ENCODE measurements around the gene PPM1D. TPM values are rescaled to one million over a fixed set of nuclear protein-coding genes. Genes with fewer than 3 reads are reported as not detected.

PPM1D gene
- total RNA-seq, 2 experiments from 2014 or later = 11.8 to 13.1 TPM

DNA sequence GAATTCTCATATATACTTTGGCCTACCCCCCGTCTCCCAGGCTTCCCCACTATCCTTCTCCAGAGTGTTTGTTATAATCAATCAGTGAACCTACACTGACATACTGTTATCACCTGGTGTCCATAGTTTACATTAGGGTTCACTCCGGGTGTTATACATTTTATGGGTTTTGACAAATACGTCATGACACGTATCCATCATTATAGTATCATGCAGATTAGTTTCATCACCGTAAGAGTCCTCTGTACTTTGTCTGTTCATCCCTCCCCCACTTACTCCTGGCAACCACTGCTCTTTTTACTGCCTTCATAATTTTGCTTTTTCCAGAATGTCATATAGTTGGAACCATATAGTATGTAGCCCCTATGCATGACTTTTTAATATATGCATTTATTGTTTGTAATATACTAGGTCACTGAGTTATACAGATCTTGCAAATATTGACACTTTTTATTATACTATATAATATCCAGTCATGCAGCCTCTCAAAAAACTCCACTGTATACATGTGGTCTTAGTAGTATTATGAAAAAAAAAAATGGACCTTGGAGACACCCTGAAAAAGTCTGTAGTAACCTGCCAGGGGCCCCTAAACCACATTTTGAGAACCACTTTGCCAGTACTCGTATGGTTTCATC lies 28.4 kb downstream of the PPM1D start:
- intact Hi-C loops (cut with micrococcal nuclease) = no loop called here
- Mint-ChIP-seq H3K27me3 (ENCODE audit: low read depth) (no peaks in the 10 kb centered on the region), H3K36me3 (ENCODE audit: low read depth) (peaks cover 1% of the 10 kb centered on the region), H3K4me1 (ENCODE audit: low read depth) (peaks cover 9% of the 10 kb centered on the region), H3K9me3 (no peaks in the 10 kb centered on the region), H3K4me3 (no peak overlapping the region), H3K27ac (no peak overlapping the region)
- CTCF ChIA-PET = interaction anchor here (0.6 kb wide), 2 partner anchors 10 to 105 kb away, joined by 3 to 9 read pairs; no protein-coding TSS in a partner anchor
- DNase-seq = no peak

DNA sequence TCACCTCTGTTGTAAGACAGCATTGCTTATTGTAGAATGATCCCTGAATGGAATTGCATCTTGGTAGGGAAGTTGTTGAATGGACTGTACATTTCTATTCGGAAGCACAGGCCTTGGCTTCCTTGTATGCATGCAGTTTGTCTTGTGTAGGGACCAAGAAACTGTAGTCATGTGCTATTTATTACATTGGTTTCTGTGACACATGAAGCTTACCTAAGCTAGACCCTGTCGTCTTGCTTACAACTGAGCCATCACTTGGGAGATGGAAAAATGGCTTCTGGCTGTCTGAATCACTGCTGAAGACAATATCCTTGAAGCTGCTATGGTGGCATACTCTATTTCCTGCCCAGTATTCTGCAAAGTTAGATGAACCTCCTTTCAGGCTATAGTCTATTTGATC lies 29.1 kb downstream of the PPM1D start:
- Mint-ChIP-seq H3K9me3 (no peaks in the 10 kb centered on the region), H3K27me3 (ENCODE audit: low read depth) (no peaks in the 10 kb centered on the region), H3K36me3 (ENCODE audit: low read depth) (peaks cover 1% of the 10 kb centered on the region), H3K4me3 (no peak overlapping the region), H3K4me1 (ENCODE audit: low read depth) (peaks cover 9% of the 10 kb centered on the region), H3K27ac (no peak overlapping the region)
- no peak for DNase-seq
- CTCF ChIA-PET = interaction anchor here (0.6 kb wide), 2 partner anchors 9 to 106 kb away, joined by 3 to 9 read pairs; no protein-coding TSS in a partner anchor
- intact Hi-C loops (cut with micrococcal nuclease) = no loop called here

DNA sequence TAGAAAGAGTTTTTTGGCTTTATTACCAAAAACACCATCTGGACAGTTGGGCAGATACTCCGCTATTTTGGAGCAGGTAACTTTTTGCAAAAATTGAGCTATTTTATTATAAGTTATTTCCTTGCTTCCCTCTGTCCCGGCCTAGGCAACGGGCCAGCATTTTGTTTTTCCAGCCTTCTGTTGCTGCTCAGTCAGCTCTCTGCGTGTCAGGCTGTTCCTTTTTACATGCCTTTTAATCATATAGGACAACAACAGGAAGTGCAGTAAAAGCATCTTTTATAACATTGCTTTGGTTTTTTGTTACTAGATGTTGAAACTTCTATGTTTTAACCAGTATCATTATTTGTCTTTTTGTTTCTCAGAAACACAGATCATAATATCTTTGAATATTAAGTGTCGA lies 30.4 kb downstream of the PPM1D start:
- intact Hi-C loops (cut with micrococcal nuclease) = no loop called here
- Mint-ChIP-seq H3K4me3 (no peak overlapping the region), H3K4me1 (ENCODE audit: low read depth) (peaks cover 9% of the 10 kb centered on the region), H3K9me3 (no peaks in the 10 kb centered on the region), H3K27ac (peak overlapping the region; percentile 30), H3K36me3 (ENCODE audit: low read depth) (peaks cover 1% of the 10 kb centered on the region), H3K27me3 (ENCODE audit: low read depth) (no peaks in the 10 kb centered on the region)
- no peak for DNase-seq
- CTCF ChIA-PET = interaction anchor here (0.7 to 1.2 kb wide), 4 partner anchors 9 to 226 kb away, joined by 3 to 4 read pairs (median 3); no protein-coding TSS in a partner anchor

DNA sequence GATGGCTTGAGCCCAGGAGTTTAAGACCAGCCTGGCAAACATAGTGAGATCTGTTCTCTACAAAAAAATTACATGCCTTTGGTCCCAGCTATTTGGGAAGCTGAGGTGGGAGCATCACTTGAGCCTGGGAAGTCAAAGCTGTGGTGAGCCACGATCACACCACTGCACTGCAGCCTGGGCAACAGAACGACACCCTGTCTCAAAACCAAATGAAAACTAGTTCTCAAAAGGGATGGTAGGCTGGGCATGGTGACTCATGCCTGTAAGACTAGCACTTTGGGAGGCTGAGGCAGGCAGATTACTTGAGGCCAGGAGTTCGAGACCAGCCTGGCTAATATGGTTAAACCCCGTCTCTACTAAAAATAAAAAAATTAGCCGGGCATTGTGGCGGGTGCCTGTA lies 31.1 kb downstream of the PPM1D start:
- CTCF ChIA-PET = interaction anchor here (0.7 to 1.2 kb wide), 5 partner anchors 8 to 226 kb away, joined by 3 to 4 read pairs (median 3); no protein-coding TSS in a partner anchor

DNA sequence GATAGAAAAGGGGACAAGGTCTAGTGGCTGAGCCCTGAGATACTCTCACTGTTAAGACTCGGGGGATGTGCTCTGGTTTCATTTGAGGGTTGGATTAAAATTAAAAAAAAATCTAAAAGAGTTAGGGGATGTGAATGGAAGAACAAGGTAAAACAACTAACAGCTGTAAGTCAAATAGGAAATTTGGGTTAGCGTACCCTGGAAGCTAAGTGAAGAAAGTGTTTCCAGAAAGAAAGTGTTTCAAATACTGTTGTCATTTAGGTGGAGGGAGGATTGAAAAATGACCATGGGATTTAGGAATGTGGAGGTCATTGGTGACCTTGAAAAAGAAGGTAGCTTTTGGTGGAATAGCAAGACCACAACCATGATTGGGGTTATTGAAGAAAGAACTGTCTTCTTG lies 37.7 kb downstream of the PPM1D start:
- H3K27ac Mint-ChIP-seq = no peak overlapping the region
- no peaks in the 10 kb centered on the region for H3K27me3 Mint-ChIP-seq (ENCODE audit: low read depth)
- CTCF ChIA-PET = interaction anchor here (0.5 to 3.7 kb wide), 24 partner anchors 9 to 1413 kb away, joined by 3 to 22 read pairs (median 4); partner anchors contain the start of gene PPM1D
- H3K4me3 Mint-ChIP-seq = no peak overlapping the region
- no peaks in the 10 kb centered on the region for H3K9me3 Mint-ChIP-seq
- DNase-seq = no peak
- no peaks in the 10 kb centered on the region for H3K36me3 Mint-ChIP-seq (ENCODE audit: low read depth)
- intact Hi-C loops (cut with micrococcal nuclease) = loop anchor here (1.0 kb wide), 3 partner anchors 35 to 216 kb away; no protein-coding TSS in a partner anchor
- peaks cover 13% of the 10 kb centered on the region for H3K4me1 Mint-ChIP-seq (ENCODE audit: low read depth)

More for the DNA sequence above, 31.1 kb downstream of the PPM1D start:
- intact Hi-C loops (cut with micrococcal nuclease) = no loop called here
- DNase-seq = no peak
- no peak overlapping the region for H3K27ac Mint-ChIP-seq
- no peak overlapping the region for H3K4me3 Mint-ChIP-seq
- no peaks in the 10 kb centered on the region for H3K27me3 Mint-ChIP-seq (ENCODE audit: low read depth)
- peaks cover 9% of the 10 kb centered on the region for H3K4me1 Mint-ChIP-seq (ENCODE audit: low read depth)
- peaks cover 1% of the 10 kb centered on the region for H3K36me3 Mint-ChIP-seq (ENCODE audit: low read depth)
- no peaks in the 10 kb centered on the region for H3K9me3 Mint-ChIP-seq

DNA sequence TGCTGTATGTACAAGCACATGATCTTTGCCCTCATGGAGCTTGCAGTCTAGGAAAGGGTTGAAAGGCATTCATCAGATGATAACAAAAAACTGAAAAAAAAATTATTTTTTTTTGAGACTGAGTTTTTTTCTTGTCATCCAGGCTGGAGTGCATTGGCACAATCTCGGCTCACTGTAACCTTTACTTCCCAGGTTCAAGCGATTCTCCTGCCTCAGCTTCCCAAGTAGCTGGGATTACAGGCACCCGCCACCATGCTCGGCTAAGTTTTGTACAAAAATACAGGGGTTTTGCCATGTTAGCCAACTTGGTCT lies 39.0 kb downstream of the PPM1D start:
- Mint-ChIP-seq H3K27ac (no peak overlapping the region), H3K9me3 (no peaks in the 10 kb centered on the region), H3K36me3 (ENCODE audit: low read depth) (no peaks in the 10 kb centered on the region), H3K4me3 (no peak overlapping the region), H3K4me1 (ENCODE audit: low read depth) (peaks cover 13% of the 10 kb centered on the region), H3K27me3 (ENCODE audit: low read depth) (no peaks in the 10 kb centered on the region)
- intact Hi-C loops (cut with micrococcal nuclease) = no loop called here
- no peak for DNase-seq
- CTCF ChIA-PET = interaction anchor here (0.6 to 3.7 kb wide), 17 partner anchors 8 to 421 kb away, joined by 3 to 22 read pairs (median 4); no protein-coding TSS in a partner anchor

DNA sequence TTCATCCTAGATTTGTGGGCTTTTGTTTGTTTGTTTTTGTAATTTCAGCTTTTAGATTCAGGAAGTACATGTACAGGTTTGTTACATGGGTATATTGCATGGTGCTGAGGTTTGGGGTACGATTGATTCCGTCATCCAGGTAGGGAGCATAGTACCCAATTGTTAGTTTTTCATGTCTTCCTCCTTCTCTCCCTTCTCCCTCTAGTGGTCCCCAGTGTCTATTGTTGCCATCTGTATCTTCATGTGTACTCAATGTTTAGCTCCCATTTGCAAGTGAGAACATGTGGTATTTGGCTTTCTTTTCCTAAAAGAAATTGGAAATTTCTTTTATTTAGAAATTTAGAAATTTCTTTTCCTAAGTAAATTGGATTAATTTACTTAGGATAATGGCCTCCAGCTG lies 40.5 kb downstream of the PPM1D start:
- no peaks in the 10 kb centered on the region for H3K27me3 Mint-ChIP-seq (ENCODE audit: low read depth)
- CTCF ChIA-PET = interaction anchor here (0.6 to 3.7 kb wide), 7 partner anchors 41 to 1472 kb away, joined by 3 to 22 read pairs (median 4); partner anchors contain the start of gene PPM1D
- no peak for DNase-seq
- H3K9me3 Mint-ChIP-seq = no peaks in the 10 kb centered on the region
- no peak overlapping the region for H3K27ac Mint-ChIP-seq
- peaks cover 13% of the 10 kb centered on the region for H3K4me1 Mint-ChIP-seq (ENCODE audit: low read depth)
- no peaks in the 10 kb centered on the region for H3K36me3 Mint-ChIP-seq (ENCODE audit: low read depth)
- intact Hi-C loops (cut with micrococcal nuclease) = loop anchor here (5.0 kb wide), 1 partner anchor 203 kb away; no protein-coding TSS in a partner anchor
- no peak overlapping the region for H3K4me3 Mint-ChIP-seq

DNA sequence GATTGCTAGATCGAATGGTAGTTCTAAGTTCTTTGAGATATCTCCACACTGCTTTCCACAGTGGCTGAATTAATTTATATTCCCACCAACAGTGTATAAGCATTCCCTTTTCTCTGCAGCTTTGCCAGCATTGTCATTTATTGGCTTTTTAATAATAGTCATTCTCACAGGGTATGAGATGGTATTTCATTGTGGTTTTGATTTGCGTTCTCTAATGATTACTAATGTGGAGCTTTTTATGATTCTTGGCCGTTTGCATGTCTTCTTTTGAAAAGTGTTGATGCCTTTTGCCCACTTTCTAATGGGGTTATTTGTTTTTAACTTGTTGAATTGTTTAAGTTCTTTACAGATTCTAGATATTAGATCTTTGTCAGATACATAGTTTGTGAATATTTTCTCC lies 41.1 kb downstream of the PPM1D start:
- Mint-ChIP-seq H3K9me3 (no peaks in the 10 kb centered on the region), H3K27me3 (ENCODE audit: low read depth) (no peaks in the 10 kb centered on the region), H3K27ac (no peak overlapping the region), H3K36me3 (ENCODE audit: low read depth) (no peaks in the 10 kb centered on the region), H3K4me1 (ENCODE audit: low read depth) (peaks cover 13% of the 10 kb centered on the region), H3K4me3 (no peak overlapping the region)
- CTCF ChIA-PET = interaction anchor here (0.6 to 3.7 kb wide), 5 partner anchors 41 to 285 kb away, joined by 3 to 22 read pairs (median 4); partner anchors contain the start of gene PPM1D
- intact Hi-C loops (cut with micrococcal nuclease) = loop anchor here (5.0 kb wide), 1 partner anchor 204 kb away; no protein-coding TSS in a partner anchor
- DNase-seq = no peak

DNA sequence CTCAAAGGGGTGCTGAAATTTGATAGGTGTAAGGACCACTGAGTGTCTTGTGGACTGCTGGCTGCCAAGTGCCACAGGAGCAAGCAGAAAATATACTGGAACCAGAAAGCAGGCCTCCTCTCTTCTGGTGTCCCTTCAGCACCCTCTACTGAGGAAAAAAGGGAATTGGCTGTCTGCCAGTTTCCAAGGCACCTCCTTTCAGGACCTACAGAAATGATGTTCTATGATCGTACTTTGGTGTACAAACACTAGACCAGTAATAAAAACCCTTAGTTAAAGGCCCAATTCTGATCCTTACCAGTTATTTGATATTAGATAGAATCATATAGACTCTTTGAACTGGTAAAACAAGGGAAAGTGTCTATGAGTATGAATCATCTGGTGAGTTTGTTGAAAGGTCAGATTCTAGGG lies 41.8 kb downstream of the PPM1D start:
- H3K27me3 Mint-ChIP-seq (ENCODE audit: low read depth) = no peaks in the 10 kb centered on the region
- intact Hi-C loops (cut with micrococcal nuclease) = loop anchor here (5.0 kb wide), 1 partner anchor 205 kb away; no protein-coding TSS in a partner anchor
- H3K36me3 Mint-ChIP-seq (ENCODE audit: low read depth) = no peaks in the 10 kb centered on the region
- H3K4me1 Mint-ChIP-seq (ENCODE audit: low read depth) = peaks cover 13% of the 10 kb centered on the region
- no peak overlapping the region for H3K27ac Mint-ChIP-seq
- no peaks in the 10 kb centered on the region for H3K9me3 Mint-ChIP-seq
- no peak overlapping the region for H3K4me3 Mint-ChIP-seq
- peak; percentile 74 for DNase-seq
- CTCF ChIA-PET = interaction anchor here (1.1 to 1.2 kb wide), 2 partner anchors 42 to 72 kb away, joined by 3 to 4 read pairs; partner anchors contain the start of gene PPM1D

DNA sequence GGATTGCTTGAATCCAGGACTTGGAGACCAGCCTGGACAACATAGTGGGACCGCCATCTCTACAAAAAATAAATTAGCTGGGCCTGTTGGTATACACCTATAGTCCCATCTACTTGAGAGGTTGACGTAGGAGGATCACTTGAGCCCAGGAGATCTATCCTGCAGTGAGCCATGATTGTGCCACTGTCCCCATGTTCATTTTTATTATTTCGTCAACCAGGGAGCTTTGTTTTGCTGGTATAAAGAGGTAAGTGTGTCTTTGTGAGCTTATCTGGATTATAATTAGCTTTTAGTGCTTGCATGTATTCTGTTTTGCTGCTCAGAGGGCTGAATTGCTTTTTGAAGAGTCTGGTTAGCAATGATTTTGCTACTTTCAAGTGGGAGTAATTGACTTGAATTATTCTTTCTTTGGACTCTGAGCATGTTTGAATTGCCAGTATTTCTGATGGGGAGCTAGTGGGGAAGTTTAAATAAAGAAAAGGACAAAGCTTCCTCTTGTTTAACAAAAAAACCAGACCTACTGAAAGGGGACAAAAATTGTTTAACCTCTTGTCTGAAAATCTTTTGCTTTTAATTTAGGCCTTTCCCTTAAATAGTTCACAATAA lies 46.0 kb downstream of the PPM1D start:
- no peaks in the 10 kb centered on the region for H3K27me3 Mint-ChIP-seq (ENCODE audit: low read depth)
- H3K9me3 Mint-ChIP-seq = no peaks in the 10 kb centered on the region
- intact Hi-C loops (cut with micrococcal nuclease) = no loop called here
- peaks cover 21% of the 10 kb centered on the region for H3K36me3 Mint-ChIP-seq (ENCODE audit: low read depth)
- H3K27ac Mint-ChIP-seq = no peak overlapping the region
- H3K4me3 Mint-ChIP-seq = no peak overlapping the region
- peaks cover 13% of the 10 kb centered on the region for H3K4me1 Mint-ChIP-seq (ENCODE audit: low read depth)
- CTCF ChIA-PET = interaction anchor here (0.6 to 1.3 kb wide), 2 partner anchors 27 to 69 kb away, joined by 3 to 5 read pairs; no protein-coding TSS in a partner anchor
- no peak for DNase-seq

DNA sequence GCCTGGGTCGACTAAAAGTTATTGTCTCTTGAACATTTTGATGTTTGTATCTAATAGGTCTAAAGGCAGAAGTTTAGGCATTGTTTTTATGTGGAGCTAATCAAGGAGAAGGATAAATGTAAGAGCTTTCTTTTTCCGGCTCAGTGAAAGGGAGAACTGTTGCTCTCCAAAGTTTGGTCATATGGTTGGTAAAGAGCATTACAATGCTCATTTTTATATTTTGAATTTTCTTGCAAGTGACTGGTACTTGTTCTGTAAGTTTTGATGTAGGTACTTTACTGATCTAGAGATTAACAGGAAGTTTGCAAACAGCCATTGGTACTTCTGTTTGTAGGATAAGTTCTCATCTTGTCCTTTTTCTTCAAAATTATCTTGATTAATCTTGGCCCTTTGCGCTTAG lies 46.7 kb downstream of the PPM1D start:
- Mint-ChIP-seq H3K27me3 (ENCODE audit: low read depth) (no peaks in the 10 kb centered on the region), H3K27ac (no peak overlapping the region), H3K4me3 (no peak overlapping the region), H3K36me3 (ENCODE audit: low read depth) (peaks cover 24% of the 10 kb centered on the region), H3K9me3 (no peaks in the 10 kb centered on the region), H3K4me1 (ENCODE audit: low read depth) (peaks cover 8% of the 10 kb centered on the region)
- no peak for DNase-seq
- CTCF ChIA-PET = interaction anchor here (1.3 kb wide), 1 partner anchor 69 kb away, joined by 3 read pairs; no protein-coding TSS in a partner anchor
- intact Hi-C loops (cut with micrococcal nuclease) = no loop called here

DNA sequence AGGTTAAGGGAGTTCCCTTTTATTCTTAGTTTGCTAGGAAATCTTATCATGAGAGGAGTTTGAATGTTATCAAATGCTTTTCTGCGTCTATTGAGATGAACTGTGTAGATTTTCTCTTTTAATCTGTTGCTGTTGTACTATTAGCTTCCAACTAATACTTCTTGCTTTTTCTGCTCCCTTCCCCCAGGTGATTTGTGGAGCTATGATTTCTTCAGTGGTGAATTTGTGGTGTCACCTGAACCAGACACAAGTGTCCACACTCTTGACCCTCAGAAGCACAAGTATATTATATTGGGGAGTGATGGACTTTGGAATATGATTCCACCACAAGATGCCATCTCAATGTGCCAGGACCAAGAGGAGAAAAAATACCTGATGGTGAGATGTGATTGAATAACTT lies 47.7 kb downstream of the PPM1D start:
- CTCF ChIA-PET = interaction anchor here (0.7 to 2.1 kb wide), 2 partner anchors 9 to 707 kb away, joined by 5 to 10 read pairs; no protein-coding TSS in a partner anchor

More for the DNA sequence above, 47.7 kb downstream of the PPM1D start:
- DNase-seq = no peak
- Mint-ChIP-seq H3K36me3 (ENCODE audit: low read depth) (peaks cover 27% of the 10 kb centered on the region), H3K4me1 (ENCODE audit: low read depth) (peaks cover 11% of the 10 kb centered on the region), H3K4me3 (no peak overlapping the region), H3K27ac (no peak overlapping the region), H3K27me3 (ENCODE audit: low read depth) (no peaks in the 10 kb centered on the region), H3K9me3 (no peaks in the 10 kb centered on the region)
- intact Hi-C loops (cut with micrococcal nuclease) = no loop called here
